HCT116 (cell line): Measurements from ENCODE around the gene LMBR1. TPM values are rescaled to one million over a fixed set of nuclear protein-coding genes. Genes with fewer than 3 reads are reported as not detected.

Experiments used
- ATAC-seq: fragments of 200-7000 bp; cut with Tn5 transposase; 2 replicates; pipeline ENCODE4 v1.9.1; 2020; ENCODE audit warnings: mild to moderate bottlenecking, moderate library complexity
- BruUV-seq: library from RNA; stranded (reverse); fragments of 400-500 nt; replicated peaks from 2 replicates; lab custom pipeline; 2021; lab: Mats Ljungman, UMichigan
- CTCF ChIA-PET: fragments of 300-600 bp; sonication (Branson Sonifier 250); formaldehyde crosslinking; loops from one replicate; lab custom pipeline; 2021; ENCODE audit warnings: antibody characterized with exemption; lab: Charles Lee
- POLR2A ChIA-PET: fragments of 300-600, 350-600 bp; sonication (Branson Sonifier 250); formaldehyde crosslinking; loops from one replicate; lab custom pipeline; 2021; ENCODE audit warnings: antibody characterized with exemption; lab: Charles Lee
- RAD21 ChIA-PET, 2 experiments: fragments of 300-600 bp; sonication (Branson Sonifier 250); formaldehyde crosslinking; loops; one replicate each; lab custom pipeline; 2023; ENCODE audit warnings: low total read pairs in 2 of 2; ENCODE audit not compliant: uncharacterized antibody in 2 of 2, unreplicated experiment in 2 of 2, low non-redundant PET in 1 of 2; lab: Charles Lee
- DNase-seq: peaks from one replicate; pipeline ENCODE4 v3.0.0-alpha.2; 2010; ENCODE audit warnings: low read depth, low spot score
- H2AFZ ChIP-seq: fragments of 200-600 bp; shearing (Covaris generic), sonication (generic); 2 replicates; pipeline ENCODE4 v1.6.1; 2017; ENCODE audit warnings: low read depth, mixed run types, mixed read lengths, antibody characterized with exemption, low read length; ENCODE audit not compliant: poor library complexity, severe bottlenecking
- H3K27ac ChIP-seq: 2 replicates; pipeline ENCODE4 v1.5.1; 2012; ENCODE audit warnings: low read depth, low read length
- H3K27me3 ChIP-seq: fragments of 200-600 bp; sonication (generic); 2 replicates; pipeline ENCODE4 v1.6.1; 2016; ENCODE audit warnings: mixed run types, low read length, mixed read lengths; ENCODE audit not compliant: insufficient read depth
- H3K36me3 ChIP-seq, 2 experiments: fragments of 200-500 bp in 1 of 2; fragments of 200-600 bp in 1 of 2; sonication (Bioruptor generic) in 1 of 2; sonication (generic) in 1 of 2; 2 replicates each; pipeline versions ENCODE4 v1.5.1 to v1.6.1; 2014 to 2016; ENCODE audit warnings: low read length in 2 of 2, inconsistent platforms in 1 of 2, mixed read lengths in 1 of 2, mixed run types in 1 of 2; ENCODE audit not compliant: insufficient read depth in 2 of 2, control insufficient read depth in 1 of 2
- H3K4me1 ChIP-seq, 2 experiments: fragments of 200-600 bp in 1 of 2; sonication (generic) in 1 of 2; 2 replicates each; pipeline versions ENCODE4 v1.5.1 to v1.6.1; 2012 to 2017; ENCODE audit warnings: low read length in 2 of 2, inconsistent platforms in 1 of 2, mild to moderate bottlenecking in 1 of 2, mixed read lengths in 1 of 2, mixed run types in 1 of 2, moderate library complexity in 1 of 2; ENCODE audit not compliant: insufficient read depth in 2 of 2, control insufficient read depth in 1 of 2
- H3K4me2 ChIP-seq: fragments of 200-600 bp; sonication (generic); 2 replicates; pipeline ENCODE4 v1.6.1; 2017; ENCODE audit warnings: mixed run types, low read length, mixed read lengths
- H3K4me3 ChIP-seq, 2 experiments: fragments of 200-600 bp in 1 of 2; sonication (generic) in 1 of 2; replicated peaks in 1 of 2; 2 replicates each; pipeline ENCODE4 v1.5.1; 2011 to 2016; ENCODE audit warnings: low read length in 2 of 2, control low read depth in 1 of 2, low read depth in 1 of 2, mild to moderate bottlenecking in 1 of 2, mixed read lengths in 1 of 2, mixed run types in 1 of 2
- H3K79me2 ChIP-seq: fragments of 200-600 bp; sonication (generic); 2 replicates; pipeline ENCODE4 v1.6.1; 2017; ENCODE audit warnings: mild to moderate bottlenecking, mixed run types, low read length, moderate library complexity, mixed read lengths; ENCODE audit not compliant: insufficient read depth
- H3K9ac ChIP-seq: fragments of 200-600 bp; sonication (generic); 2 replicates; pipeline ENCODE4 v1.6.1; 2016; ENCODE audit warnings: low read length, mixed read lengths
- H3K9me2 ChIP-seq: fragments of 200-600 bp; sonication (generic), shearing (Covaris generic); 2 replicates; pipeline ENCODE4 v1.6.1; 2017; ENCODE audit warnings: mixed run types, mild to moderate bottlenecking, moderate library complexity; ENCODE audit not compliant: insufficient read depth
- H3K9me3 ChIP-seq, 2 experiments: fragments of 200-500 bp in 1 of 2; fragments of 200-600 bp in 1 of 2; sonication (Bioruptor generic) in 1 of 2; sonication (generic) in 1 of 2; 2 replicates each; pipeline ENCODE4 v1.6.1; 2014 to 2017; ENCODE audit warnings: low read length in 2 of 2, mixed read lengths in 2 of 2, inconsistent platforms in 1 of 2, low read depth in 1 of 2, mild to moderate bottlenecking in 1 of 2, mixed run types in 1 of 2, moderate library complexity in 1 of 2; ENCODE audit not compliant: control insufficient read depth in 1 of 2, insufficient read depth in 1 of 2
- H4K20me1 ChIP-seq: fragments of 200-600 bp; sonication (generic), shearing (Covaris generic); 2 replicates; pipeline ENCODE4 v1.6.1; 2017; ENCODE audit warnings: mixed run types, mild to moderate bottlenecking, moderate library complexity; ENCODE audit not compliant: insufficient read depth
- CBX3 ChIP-seq: IDR thresholded peaks from 2 replicates; pipeline ENCODE4 v1.6.1; 2012; ENCODE audit warnings: low read depth
- ELF1 ChIP-seq: IDR thresholded peaks from 2 replicates; pipeline ENCODE4 v1.6.1; 2012; ENCODE audit warnings: low read depth, borderline replicate concordance
- EZH2 ChIP-seq: fragments of 200-600 bp; sonication (generic); IDR thresholded peaks from 2 replicates; pipeline ENCODE4 v1.6.1; 2017; ENCODE audit warnings: antibody characterized with exemption, mixed run types
- FOSL1 ChIP-seq: IDR thresholded peaks from 2 replicates; pipeline ENCODE4 v1.6.1; 2012; ENCODE audit warnings: low read depth
- POLR2A ChIP-seq: IDR thresholded peaks from 2 replicates; pipeline ENCODE4 v1.7.0; 2011; ENCODE audit warnings: borderline replicate concordance; ENCODE audit not compliant: insufficient read depth, insufficient read length; ENCODE audit errors: extremely low read depth
- intact Hi-C: fragments of 100-400 bp; cut with micrococcal nuclease; formaldehyde crosslinking; loops from 2 replicates; pipeline ENCODE4 v1.10.0; 2022
- total RNA-seq: library from RNA; stranded (reverse); gene quantifications from one replicate; pipeline ENCODE4 v1.2.1, GENCODE V29; 2021; ENCODE audit not compliant: unreplicated experiment
- TF ChIP-seq, protein P1 (sequence below): IDR thresholded peaks from 2 replicates; pipeline ENCODE4 v1.6.1; 2012
- TF ChIP-seq, protein P2 (sequence below), 3 experiments: fragments of 200-600 bp in 1 of 3; sonication (generic) in 1 of 3; IDR thresholded peaks in 2 of 3; conservative IDR thresholded peaks in 1 of 3; 2 replicates each; pipeline ENCODE4 v1.5.1; 2012 to 2017; ENCODE audit warnings: low read depth in 2 of 3, low read length in 2 of 3, antibody characterized with exemption in 1 of 3, borderline replicate concordance in 1 of 3, control low read depth in 1 of 3, mild to moderate bottlenecking in 1 of 3, mixed read lengths in 1 of 3, mixed run types in 1 of 3, moderate library complexity in 1 of 3; ENCODE audit not compliant: insufficient read depth in 1 of 3

LMBR1 gene
- total RNA-seq, 1 experiment from 2014 or later: 84.0 TPM

DNA sequence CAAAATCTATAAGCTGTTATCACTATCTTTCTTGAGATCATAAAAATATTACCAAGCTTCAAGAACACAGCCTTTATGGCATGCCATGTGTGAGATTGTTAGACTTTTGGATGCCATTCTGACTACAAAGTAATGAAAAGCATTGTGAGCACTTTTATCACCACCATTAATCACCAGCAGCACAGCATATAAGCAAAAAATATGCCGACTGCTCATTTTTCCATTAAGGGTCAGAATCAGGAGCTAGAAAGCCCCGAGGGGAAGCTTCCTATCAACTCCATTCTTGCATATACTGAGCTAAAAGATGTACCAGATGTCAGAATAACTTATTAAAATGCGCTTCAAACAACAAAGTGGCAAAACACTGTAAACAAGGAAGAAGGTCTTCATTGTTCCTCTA, 114.3 kb downstream of the LMBR1 start (continued):
- TF ChIP-seq CBX3 (no peak), ELF1 (no peak), EZH2 (no peak), POLR2A (no peak), FOSL1 (no peak)
- TF ChIP-seq, protein P1, sequence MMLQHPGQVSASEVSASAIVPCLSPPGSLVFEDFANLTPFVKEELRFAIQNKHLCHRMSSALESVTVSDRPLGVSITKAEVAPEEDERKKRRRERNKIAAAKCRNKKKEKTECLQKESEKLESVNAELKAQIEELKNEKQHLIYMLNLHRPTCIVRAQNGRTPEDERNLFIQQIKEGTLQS: no peak

DNA sequence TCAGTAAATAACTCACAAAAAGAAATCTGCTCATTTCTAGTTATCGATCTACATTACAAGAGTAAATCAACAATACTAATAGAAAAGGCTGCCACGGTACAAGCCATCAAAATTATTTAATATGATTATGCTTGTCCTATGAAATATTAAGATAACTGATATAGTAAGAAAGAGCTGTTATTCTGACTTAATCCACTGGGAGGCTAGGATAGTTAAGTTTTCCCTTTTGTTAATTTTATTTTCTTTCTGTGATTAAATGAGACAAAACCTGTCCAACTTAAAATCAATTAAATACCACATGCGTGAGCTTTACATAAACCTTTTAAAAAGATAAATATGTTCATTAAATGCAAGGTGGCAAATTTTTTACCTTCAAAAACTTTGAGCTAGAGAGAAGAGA, 114.8 kb downstream of the LMBR1 start:
- no peaks in the 10 kb centered on the region for H3K27me3 ChIP-seq
- intact Hi-C loops: no loop called here
- H2AFZ ChIP-seq: no peak overlapping the region
- no peak overlapping the region for H3K9ac ChIP-seq
- 0 out of 2 replicates have a peak, but pooled peaks cover 4% of the 10 kb centered on the region for H3K79me2 ChIP-seq
- CTCF ChIA-PET: interaction anchor here (1.4 to 2.1 kb wide), 2 partner anchors 9 to 38 kb away, joined by 5 to 6 read pairs; no protein-coding TSS in a partner anchor
- ATAC-seq (no peak), DNase-seq (no peak)
- H3K27ac ChIP-seq: no peak overlapping the region
- RAD21 ChIA-PET: no interaction called here
- POLR2A ChIA-PET: no interaction called here
- no TSS peak for BruUV-seq
- H3K4me1 ChIP-seq: no peaks in the 10 kb centered on the region
- TF ChIP-seq POLR2A: no peak
- TF ChIP-seq, protein P2, sequence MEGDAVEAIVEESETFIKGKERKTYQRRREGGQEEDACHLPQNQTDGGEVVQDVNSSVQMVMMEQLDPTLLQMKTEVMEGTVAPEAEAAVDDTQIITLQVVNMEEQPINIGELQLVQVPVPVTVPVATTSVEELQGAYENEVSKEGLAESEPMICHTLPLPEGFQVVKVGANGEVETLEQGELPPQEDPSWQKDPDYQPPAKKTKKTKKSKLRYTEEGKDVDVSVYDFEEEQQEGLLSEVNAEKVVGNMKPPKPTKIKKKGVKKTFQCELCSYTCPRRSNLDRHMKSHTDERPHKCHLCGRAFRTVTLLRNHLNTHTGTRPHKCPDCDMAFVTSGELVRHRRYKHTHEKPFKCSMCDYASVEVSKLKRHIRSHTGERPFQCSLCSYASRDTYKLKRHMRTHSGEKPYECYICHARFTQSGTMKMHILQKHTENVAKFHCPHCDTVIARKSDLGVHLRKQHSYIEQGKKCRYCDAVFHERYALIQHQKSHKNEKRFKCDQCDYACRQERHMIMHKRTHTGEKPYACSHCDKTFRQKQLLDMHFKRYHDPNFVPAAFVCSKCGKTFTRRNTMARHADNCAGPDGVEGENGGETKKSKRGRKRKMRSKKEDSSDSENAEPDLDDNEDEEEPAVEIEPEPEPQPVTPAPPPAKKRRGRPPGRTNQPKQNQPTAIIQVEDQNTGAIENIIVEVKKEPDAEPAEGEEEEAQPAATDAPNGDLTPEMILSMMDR (IDR thresholded peaks at IDR 0.05 in 2 of 3, conservative IDR thresholded peaks at IDR 0.05 in 1 of 3; ENCODE audit: borderline replicate concordance in 1 of 3, insufficient read depth in 1 of 3, low read depth in 2 of 3, low read length in 2 of 3): peak in 2 of 3 experiments; percentile 6 to 27; a peak in 1 of 6 replicates
- H3K9me2 ChIP-seq: no peaks in the 10 kb centered on the region
- no peaks in the 10 kb centered on the region for H4K20me1 ChIP-seq
- H3K4me3 ChIP-seq: no peak overlapping the region
- no peak overlapping the region for H3K4me2 ChIP-seq
- no peaks in the 10 kb centered on the region for H3K36me3 ChIP-seq
- no peaks in the 10 kb centered on the region for H3K9me3 ChIP-seq
